Left forelimb (tissue), 1 donor: Measurements from ENCODE around the gene RGS17.
A peak's percentile ranks its signal among the peaks of the same experiment; 100 is the strongest.
"Not testable (repeated sequence)": the region's sequence is repeated elsewhere in the genome, so short reads cannot be mapped to it uniquely, and the experiment has no call there.

Experiments
- DNase-seq: peaks from one replicate; pipeline ENCODE4 v3.0.0-alpha.2; 2018; ENCODE audit warnings: low spot score

RGS17 gene

DNA sequence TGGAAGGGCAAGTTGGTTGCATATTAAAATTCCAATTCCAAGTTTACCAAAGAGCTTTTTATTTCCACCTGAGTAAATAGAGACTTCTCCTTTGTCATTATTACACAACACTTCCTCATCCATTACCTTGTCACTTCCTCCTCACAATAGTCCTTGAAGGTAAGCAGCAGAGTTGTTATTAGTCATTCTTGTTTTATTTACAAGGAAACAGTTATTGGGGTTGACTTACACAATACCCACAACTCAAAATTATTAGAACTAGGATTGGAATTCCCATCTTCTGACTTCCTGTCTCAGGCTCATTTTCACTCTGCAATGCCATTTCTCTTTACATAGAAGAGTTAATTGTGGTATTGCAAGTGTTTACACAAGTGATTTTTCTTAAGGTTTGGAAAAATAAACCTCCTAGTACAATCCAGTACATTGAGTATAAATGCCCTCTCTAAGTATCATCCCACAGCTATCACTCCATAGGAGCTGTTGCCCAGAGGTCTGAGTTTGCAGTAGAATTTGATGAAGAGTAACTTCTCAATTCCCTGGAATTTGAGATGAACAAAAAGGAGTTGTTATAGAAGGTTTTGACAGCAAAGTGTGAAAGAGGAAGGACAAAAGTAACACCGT lies 99.6 kb downstream of the RGS17 start:
- no peak for DNase-seq

DNA sequence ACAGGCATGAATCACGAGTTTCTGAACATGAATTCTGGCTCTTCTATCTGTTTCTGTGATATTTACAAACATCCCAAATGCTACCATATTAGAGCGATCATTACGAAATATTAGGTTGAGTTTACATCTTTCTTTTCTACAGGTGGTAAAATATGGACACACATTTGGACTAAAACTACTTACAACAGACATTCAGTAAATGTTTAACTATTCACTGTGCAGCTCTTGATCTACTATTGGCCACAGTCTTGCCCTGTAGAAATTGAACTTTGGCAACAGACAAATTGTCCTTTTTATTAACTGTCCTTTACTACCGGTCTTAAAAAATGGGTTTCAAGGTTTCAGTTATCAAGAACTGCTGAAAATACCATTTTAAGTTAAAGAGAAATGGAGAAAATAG lies 102.1 kb downstream of the RGS17 start:
- no peak for DNase-seq

DNA sequence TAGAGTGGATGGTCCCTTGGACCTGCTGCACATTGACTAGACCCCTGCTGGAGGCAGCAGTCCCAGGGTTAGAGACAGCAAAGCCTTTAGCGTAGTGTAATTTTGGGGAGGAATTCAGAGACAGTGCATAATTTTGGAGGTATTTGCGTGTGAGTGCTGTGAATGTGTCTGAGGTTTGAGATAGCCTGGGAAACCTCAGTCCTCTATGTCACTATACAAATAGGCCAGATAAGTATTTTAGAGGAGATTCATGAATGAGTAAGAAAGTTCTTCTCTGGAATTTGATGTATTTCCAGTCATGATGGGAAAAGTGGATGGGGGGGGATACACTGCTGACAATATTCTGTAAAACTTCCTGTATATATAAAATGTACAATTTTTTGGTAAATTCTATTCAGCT lies 102.8 kb downstream of the RGS17 start:
- no peak for DNase-seq

DNA sequence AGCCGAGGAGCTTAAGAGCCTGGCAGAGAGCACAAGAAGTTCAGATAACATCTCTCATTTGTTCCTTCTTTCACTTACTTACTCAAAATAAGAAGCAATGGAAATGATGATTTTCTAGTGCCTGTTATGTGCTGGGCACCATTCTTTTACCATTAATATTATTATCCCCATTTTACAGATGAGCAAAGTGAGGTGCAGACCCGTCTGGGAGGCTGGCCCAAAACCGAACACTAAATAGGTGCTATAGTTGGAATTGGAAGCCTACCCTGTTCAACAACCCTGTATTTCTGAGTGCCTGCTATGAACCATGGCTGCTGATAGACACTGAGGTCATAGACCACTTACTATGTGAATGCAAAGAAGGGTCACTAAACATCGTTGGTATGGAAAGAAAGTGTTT lies 103.6 kb downstream of the RGS17 start:
- DNase-seq = no peak

DNA sequence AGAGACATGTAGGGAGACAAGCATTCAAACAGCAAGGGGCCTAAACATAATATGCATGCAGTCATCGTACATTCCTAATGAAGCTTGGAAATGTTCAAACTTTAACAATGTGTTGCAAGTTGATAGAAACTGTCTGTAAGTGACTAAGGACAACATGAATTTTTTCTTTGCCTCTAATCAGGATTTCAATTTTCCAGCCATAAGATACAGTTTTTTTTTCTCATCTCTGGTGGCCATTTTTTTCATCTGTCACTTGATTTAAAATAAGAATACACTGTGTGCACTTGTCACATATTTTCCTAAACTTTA lies 106.4 kb downstream of the RGS17 start:
- no peak for DNase-seq

DNA sequence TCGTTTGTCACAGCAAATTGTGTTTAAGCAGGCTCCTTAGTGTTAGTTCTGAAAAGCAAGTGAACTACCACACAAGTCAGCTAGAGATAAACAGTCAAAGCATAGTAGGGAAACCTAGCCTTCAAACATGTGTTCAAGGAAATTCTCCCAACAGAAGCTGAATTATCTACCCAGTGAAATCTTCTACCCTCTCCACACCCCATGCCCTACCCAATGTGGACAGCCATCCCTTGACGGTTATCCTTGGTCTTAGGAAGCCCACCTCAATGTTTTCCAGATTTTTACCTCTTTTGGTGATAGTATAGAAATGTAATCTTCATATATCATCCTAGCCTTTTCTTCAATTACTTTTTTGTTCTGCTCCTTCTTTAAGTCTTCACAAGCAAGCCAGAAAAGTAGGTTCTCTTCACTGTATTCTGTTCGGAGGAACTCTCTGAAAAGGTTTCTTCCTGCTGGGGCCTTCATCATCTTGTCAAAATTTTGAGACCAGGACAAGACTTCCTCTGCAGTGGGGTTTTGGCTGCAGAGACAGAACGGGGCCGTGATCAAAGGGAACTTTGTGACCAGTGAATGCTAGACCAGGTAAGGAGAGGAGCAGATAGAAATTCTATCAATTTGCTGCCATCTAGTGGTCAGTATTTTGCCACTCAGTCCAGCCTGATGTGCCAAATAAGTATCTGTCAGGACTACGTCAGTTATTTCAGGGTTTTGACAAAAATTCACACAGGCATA lies 106.9 kb downstream of the RGS17 start:
- DNase-seq = no peak

DNA sequence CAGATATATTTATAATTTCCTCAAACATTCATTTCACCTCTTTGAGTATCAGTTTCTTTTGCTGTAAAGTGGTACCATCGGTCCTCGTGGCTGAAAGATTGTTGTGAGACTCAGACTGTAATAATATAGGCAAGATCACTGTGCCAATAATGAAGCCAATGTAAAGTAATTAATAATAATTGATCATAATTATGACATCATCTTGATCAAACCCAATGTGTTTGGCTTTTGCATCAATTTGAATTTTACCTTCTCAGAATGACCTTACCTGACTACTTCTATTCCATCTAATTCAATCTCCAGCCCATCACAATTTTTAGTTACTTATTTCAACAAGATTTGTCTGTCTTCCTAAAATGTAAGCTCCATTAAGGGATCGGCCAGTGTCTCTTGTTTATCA lies 112.7 kb downstream of the RGS17 start:
- no peak for DNase-seq

DNA sequence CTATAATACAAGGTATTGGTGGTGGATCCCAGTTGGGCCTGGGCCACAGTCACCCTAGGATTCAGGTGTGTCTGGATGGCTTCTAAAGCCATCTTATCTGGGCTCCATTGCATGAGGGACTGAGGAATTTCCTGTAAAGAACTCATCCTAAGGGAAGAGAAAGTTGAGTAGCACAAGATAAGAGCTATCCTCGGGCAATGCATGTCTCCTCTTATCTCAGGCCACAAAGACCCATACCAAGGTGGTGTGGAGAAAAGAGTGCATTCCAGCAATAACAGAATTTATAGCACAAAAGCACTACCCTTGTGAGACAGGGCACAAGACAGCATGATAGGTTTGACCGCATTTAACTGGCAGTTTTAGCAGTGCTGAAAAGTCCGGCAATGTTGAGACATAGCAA lies 114.2 kb downstream of the RGS17 start:
- DNase-seq = no peak

DNA sequence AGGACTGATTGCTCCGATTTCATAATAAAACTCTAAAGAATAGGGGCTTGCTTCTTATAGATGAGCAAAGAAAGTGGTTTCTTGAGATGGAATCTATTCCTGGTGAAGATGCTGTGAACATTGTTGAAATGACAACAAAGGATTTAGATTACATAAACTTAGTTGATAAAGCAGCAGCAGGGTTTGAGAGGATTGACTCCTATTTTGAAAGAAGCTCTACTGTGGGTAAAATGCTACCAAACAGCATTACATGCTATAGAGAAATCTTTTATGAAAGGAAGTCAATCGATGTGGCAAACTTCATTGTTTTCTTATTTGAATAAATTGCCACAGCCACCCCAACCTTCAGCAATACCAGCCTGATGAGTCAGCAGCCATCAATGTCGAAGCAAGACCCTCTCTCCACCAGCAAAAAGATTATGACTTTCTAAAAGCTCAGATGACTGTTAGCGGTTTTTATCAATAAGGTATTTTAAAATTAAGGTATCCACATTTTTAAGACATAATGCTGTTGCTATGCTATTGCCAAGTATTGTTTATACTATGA lies 115.9 kb downstream of the RGS17 start:
- no peak for DNase-seq

DNA sequence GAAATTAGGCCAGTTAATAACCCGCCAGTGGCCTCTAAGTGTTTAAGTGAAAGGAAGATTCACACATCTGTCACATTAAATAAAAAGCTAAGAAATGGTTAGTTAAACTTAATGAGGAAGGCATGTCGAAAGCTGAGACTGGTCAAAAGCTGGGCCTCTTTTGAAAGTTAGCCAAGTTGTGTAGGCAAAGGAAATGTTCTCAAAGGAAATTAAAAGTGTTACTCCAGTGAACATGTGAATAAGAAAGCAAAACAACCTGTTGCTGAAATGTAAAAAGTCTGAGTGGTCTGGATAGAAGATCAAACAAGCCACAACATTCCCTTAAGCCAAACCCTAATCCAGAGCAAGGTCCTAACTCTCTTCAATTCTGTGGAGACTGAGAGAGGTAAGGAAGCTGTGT lies 117.6 kb downstream of the RGS17 start:
- DNase-seq = no peak

DNA sequence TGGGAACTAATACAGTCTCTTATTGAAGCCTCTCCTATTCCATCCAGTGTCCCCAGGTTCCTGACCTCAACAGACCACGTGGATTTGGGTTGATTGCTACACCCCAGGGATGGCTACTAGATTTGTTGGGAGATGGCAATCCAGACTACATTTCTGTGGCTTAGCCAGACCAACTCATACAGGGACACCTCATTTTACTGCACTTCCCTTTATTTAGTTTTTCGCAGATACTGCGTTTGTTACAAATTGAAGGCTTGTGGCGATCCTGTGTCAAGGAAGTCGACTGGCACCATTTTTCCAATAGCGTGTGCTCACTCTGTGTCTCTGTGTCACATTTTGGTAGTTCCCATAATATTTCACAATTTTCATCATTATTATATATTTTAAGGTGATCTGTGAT lies 118.2 kb downstream of the RGS17 start:
- no peak for DNase-seq

DNA sequence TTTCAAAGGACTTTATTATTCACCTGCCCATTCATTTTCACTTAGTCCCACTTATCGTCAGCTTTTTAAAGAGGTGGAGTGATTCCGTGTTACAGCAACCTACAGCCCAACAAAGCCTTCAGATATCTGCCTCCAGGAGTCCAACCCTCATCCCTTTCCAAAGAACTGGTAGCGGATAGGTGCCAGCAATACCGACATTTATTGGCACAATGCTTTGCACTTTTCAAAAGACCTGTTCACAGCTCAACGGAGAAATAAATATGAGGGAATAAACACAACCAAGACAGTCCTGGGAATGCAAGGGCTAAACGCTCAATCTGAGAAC lies 127.8 kb downstream of the RGS17 start:
- DNase-seq = no peak

DNA sequence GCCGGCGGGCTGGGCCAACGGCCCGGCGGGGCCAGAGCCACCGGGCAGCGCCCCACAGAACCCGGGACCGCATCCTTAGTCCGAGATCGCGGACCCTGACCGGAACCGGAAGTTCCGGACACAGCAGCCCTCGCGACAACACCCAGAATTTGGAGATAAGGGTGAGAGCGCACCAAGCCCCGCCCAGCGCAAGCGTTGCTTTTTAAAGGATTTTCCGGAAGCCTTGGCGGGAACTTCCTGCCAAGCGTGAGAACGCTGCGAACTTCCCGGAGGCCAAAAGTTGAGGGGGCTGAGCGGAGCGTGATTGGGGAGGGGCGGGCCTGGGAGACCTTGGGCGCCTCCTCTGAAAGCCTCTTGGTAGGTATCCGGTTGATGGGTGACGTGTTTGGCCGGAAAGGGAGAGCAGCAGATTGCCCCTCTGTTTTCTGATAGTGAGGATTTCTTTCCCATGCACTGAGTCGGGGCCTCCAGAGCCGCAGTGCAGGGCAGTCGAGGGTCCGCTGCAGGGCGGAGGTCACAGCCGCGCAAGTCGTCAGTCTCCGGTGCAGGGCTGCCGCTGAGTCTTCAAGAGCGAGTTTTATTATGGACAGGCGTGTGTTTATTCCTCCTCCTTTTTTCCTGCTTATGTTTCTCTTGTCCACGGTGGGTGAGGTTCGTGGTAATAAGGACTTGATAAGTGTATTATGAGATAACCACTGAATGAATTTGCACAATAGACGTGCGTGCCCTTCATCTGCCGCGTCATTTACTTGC lies 128.3 kb downstream of the RGS17 start, which contains the start of gene MTRF1L:
Gene MTRF1L, minus strand, starts transcription at position 97 of the 753 bp plus-strand sequence. Its CDS starts 24 bp downstream, at position 73.
- peak; percentile 95 for DNase-seq

DNA sequence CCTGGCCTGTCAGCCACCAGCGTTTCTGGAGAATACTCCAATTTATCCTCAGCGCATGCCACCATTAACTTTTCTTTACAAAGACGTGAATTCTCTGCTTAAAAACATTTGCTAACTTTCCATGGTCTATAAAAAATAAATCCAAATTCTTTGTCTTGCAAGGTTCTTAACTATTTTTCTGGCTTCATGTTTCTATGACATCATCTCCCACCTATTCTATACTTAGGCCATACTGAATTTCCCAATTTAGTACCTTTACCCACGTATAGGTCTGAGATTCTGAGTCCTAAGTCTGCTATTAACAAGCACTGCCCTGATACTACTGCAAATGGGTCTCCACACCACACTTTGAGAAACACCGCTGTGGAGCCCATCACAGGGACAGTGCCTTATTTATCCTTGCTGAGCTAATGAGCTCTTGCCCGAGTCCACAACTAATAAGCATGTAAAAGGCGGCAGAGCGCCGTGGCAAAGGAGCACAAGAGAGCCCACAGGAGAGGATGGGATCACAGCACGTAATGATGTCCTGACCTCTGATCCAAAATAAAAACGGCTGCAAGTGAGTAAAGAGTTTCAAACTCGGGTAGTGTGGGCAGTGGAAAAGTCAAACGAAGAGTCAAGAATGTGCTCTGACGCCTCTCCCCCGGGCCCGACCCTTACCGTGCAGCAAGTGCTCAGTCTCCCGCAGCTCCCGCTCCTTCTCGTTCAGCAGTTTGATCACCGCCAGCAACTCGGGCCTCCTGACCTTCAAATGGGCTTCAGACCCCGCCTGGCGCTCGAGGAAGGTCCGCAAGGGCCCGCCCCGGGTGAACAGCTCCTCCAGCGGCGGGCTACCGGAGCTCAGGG lies 129.1 kb downstream of the RGS17 start:
- no peak for DNase-seq

DNA sequence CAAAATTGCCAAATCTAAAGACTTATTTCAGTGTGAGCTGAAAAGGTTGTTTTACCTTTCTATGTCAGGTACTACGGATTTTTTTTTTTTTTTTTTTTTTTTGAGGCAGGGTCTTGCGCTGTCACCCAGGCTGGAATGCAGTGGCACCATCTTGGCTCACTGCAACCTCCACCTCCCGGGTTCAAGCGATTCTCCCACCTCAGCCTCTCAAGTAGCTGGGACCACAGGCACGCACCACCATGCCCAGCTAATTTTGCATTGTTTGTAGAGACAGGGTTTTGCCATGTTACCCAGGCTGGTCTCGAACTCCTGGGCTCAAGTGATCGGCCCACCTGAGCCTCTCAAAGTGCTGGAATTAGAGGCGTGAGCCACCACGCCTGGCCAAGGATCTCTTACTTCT lies 130.3 kb downstream of the RGS17 start:
- not testable (repeated sequence) for DNase-seq

DNA sequence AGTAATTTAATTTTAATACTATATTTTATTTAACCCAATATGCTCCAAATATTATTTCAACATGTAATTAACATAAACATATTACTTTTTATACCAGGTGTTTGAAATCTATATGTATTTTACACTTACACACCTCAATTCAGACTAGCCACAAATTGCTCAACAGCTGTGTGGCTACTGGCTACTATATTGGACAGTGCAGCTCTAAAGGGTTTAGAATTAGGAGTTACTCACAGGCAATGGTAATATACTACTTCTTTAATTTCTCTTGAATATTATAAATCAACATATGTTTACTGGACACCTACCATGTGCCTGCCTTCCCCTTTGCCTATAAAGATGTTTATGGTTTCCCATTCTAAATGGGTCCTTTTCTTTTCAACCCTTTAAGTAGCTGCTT lies 130.8 kb downstream of the RGS17 start:
- no peak for DNase-seq

DNA sequence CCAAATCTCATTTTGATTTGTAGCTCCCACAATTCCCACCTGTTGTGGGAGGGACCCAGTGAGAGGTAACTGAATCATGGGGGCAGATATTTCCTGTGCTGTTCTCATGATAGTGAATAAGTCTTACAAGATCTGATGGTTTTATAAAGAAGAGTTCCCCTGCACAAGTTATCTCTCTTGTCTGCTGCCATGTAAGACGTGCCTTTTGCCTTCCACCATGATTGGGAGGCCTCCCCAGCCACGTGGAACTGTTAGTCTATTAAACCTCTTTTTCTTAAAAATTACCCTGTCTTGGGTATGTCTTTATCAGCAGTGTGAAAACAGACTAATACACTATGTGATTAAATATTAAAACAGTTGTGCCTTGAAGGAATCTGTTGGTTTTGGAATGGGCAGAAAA lies 131.5 kb downstream of the RGS17 start:
- DNase-seq = not testable (repeated sequence)

DNA sequence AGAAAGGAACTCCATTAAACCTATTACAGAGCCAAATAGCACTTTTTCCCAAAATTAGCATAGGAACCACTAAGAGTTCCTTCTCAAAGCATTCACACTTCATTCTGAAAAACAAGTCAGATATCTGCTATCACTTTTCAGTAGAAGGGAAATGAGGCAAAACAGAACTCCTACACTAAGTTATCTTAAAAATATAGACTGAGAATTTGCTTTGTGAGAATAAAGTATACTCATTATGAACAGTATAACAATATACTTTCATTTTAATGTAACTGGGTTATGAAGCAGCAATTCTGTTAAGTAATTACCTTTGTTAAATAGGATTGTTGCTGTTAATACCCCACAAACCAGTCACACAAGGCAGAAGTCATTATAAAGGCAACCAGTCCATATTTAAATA lies 137.2 kb downstream of the RGS17 start:
- no peak for DNase-seq

DNA sequence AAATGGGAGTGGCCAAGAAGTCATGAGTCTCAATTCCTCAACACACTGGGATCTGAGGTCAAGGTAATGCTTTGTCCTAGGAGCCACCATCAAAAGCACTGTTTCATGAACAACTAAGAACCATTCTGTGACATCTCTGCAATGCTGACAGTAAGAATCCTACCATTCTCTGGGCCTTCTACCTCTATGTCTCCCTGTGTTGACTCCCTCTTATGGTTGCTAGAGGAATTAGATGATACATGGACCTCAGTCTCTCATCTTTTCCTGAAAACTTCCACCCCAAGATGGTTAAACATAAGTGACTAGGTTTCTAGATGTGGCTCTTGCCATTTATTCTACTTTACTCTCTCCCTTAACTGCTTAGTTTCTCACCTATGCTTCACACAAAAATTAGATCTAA lies 137.7 kb downstream of the RGS17 start:
- DNase-seq = no peak

DNA sequence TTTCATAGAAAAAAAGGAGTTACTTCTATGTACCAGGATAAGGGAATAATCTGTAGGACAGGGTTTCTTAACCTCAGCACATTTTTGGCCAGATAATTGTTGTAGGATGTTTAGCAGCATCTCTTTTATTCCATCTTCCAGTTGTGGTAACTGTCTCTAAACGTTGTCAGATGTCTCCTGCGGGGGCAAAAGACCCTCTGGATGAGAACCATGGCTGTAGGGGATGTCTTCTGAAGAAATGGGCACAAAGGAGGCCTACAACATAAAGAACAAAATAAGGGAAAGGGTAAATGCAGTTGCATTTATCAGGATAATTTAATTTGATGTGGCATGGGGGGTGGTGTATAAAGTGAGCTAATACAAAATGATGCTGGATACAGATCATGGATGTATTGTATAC lies 144.1 kb downstream of the RGS17 start:
- DNase-seq = no peak

DNA sequence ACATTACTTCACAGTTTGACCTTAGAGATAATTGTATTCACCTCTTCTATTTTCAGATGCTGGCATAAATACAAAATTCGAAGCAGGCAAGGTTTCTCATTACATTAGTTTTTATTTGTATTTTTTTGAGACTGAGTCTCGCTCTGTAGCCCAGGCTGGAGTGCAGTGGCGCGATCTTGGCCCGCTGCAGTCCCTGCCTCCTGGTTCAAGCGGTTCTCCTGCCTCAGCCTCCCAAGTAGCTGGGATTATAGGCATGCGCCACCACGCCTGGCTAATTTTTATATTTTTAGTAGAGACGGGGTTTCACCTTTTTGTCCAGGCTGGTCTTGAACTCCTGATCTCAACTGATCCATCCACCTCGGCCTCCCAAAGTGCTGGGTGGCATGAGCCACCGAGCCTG lies 145.8 kb downstream of the RGS17 start:
- DNase-seq = not testable (repeated sequence)

DNA sequence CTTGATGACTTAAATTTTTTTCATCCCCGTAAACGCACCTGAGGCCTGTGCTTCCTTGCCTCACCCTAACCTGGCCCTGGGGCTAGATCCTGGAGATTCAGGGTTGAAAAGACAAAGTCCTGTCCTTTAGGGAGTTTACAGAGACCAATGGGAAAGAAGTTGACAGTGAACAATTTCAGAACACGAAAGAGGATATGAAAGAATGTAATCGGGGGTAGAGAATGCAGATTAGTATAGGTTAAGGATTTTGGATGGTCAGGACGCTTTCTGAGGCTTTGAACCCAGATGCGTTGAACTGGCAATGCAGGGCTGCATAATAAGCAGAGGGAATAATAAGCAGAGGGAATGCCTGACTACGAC lies 146.6 kb downstream of the RGS17 start:
- DNase-seq = no peak
